Measurements from ENCODE around the gene CDV3.

GRCh38 chr3:133570139-133570936 is 3.1 kb upstream of the CDV3 start:
- TF ChIP-seq EZH2 (IDR thresholded peaks at IDR 0.05; ENCODE audit: borderline replicate concordance, low read depth, low read length, severe bottlenecking) (no peak), CTCF (IDR thresholded peaks at IDR 0.05; ENCODE audit: borderline replicate concordance, extremely low read depth, low read length, poor library complexity, severe bottlenecking) (no peak)
